ENCODE measurements around the gene MRPS24.
"Not testable (repeated sequence)": the region's sequence is repeated elsewhere in the genome, so short reads cannot be mapped to it uniquely, and the experiment has no call there.

The MRPS24 gene

GRCh38 chr7:43825391-43825808 is 43.9 kb downstream of the MRPS24 start:
- H3K4me3 ChIP-seq (ENCODE audit: low read depth, low read length): no peak overlapping the region
- no peak for DNase-seq (ENCODE audit: low read depth)
- TF ChIP-seq, protein P1, sequence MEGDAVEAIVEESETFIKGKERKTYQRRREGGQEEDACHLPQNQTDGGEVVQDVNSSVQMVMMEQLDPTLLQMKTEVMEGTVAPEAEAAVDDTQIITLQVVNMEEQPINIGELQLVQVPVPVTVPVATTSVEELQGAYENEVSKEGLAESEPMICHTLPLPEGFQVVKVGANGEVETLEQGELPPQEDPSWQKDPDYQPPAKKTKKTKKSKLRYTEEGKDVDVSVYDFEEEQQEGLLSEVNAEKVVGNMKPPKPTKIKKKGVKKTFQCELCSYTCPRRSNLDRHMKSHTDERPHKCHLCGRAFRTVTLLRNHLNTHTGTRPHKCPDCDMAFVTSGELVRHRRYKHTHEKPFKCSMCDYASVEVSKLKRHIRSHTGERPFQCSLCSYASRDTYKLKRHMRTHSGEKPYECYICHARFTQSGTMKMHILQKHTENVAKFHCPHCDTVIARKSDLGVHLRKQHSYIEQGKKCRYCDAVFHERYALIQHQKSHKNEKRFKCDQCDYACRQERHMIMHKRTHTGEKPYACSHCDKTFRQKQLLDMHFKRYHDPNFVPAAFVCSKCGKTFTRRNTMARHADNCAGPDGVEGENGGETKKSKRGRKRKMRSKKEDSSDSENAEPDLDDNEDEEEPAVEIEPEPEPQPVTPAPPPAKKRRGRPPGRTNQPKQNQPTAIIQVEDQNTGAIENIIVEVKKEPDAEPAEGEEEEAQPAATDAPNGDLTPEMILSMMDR (IDR thresholded peaks at IDR 0.05; ENCODE audit: low read depth, low read length): no peak
- TF ChIP-seq POLR2A (IDR thresholded peaks at IDR 0.05; ENCODE audit: extremely low read depth, insufficient read length) (no peak), MYC (IDR thresholded peaks at IDR 0.05; ENCODE audit: low read depth, low read length) (no peak)
- TF ChIP-seq, protein P2, sequence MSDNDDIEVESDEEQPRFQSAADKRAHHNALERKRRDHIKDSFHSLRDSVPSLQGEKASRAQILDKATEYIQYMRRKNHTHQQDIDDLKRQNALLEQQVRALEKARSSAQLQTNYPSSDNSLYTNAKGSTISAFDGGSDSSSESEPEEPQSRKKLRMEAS (IDR thresholded peaks at IDR 0.05; ENCODE audit: low read depth, low read length): no peak

DNA sequence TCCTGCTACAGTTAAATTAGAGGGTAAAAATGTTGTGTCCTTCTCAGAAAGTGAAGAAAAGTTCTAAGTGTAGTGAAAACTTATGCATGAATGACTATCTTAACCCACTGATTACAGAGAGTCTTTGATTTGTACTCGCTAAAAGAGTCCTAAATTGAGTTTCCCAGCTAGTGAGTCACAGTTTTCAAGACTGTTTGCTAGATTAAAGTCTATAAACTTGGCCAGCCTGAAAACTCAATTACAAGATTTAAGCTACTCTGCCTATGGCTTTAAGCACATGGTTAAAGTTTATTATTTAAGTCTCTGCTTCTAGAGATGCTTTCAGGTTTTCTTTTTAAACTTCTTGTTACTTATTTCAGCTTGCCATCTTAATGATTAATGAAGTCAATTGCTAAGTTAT is 44.4 kb downstream of the MRPS24 start:
- DNase-seq (ENCODE audit: low read depth): no peak
- H3K4me3 ChIP-seq (ENCODE audit: low read depth, low read length): no peak overlapping the region
- no peak for TF ChIP-seq MYC (IDR thresholded peaks at IDR 0.05; ENCODE audit: low read depth, low read length)
- TF ChIP-seq, protein P2 (IDR thresholded peaks at IDR 0.05; ENCODE audit: low read depth, low read length): no peak
- TF ChIP-seq, protein P1 (IDR thresholded peaks at IDR 0.05; ENCODE audit: low read depth, low read length): no peak
- no peak for TF ChIP-seq POLR2A (IDR thresholded peaks at IDR 0.05; ENCODE audit: extremely low read depth, insufficient read length)

- DNase-seq (ENCODE audit: low read depth): not testable (repeated sequence)
Measured at GRCh38 chr7:43824513-43824912, 44.8 kb downstream of the MRPS24 start.

DNA sequence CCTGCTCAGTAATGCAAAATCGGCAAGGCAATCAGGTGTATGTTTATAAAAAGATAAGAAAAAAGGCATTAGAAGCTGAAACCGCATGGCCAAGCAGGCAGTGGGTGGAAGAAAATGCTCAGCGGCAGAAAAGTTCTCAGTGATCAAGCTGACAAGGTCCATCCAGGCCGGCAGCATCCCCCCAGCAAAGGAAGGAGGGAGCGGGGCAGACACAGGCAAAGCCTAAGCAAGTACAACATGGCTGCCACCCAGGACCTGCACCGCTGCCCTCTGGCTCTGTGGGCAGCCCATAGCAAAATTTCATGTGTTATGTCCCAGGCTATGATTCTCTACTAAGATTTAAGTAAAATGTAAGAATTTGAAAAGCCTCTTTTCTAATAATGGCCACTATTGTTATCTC is 45.4 kb downstream of the MRPS24 start:
- H3K4me3 ChIP-seq (ENCODE audit: low read depth, low read length): no peak overlapping the region
- no peak for TF ChIP-seq POLR2A (IDR thresholded peaks at IDR 0.05; ENCODE audit: extremely low read depth, insufficient read length)
- TF ChIP-seq, protein P2 (IDR thresholded peaks at IDR 0.05; ENCODE audit: low read depth, low read length): no peak
- TF ChIP-seq, protein P1 (IDR thresholded peaks at IDR 0.05; ENCODE audit: low read depth, low read length): no peak
- TF ChIP-seq MYC (IDR thresholded peaks at IDR 0.05; ENCODE audit: low read depth, low read length): no peak
- no peak for DNase-seq (ENCODE audit: low read depth)

More at GRCh38 chr7:43824513-43824912, 44.8 kb downstream of the MRPS24 start:
- not testable (repeated sequence) for H3K4me3 ChIP-seq (ENCODE audit: low read depth, low read length)

DNA sequence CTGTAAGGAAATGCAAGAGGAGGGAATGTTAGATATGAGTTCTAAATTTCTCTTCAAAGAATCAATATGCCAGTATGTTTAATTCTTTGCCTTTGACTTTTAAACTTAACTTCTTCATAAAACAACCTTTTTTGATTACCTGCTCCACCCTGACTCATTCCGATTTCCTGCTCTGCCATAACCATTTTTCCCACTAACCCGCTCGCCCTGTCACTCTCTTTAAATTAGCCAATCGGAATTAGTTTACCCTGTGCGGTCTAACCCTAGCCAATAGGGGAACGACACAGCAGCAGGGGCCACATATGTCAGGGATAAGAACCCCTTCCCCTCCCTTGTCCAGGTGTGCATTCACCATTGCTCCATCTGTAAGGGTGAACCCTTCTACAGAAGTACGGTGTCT is 45.9 kb downstream of the MRPS24 start:
- not testable (repeated sequence) for H3K4me3 ChIP-seq (ENCODE audit: low read depth, low read length); DNase-seq (ENCODE audit: low read depth)
